GM18526 (cell line): ENCODE measurements around the gene R3HDM1.

Source experiments
- POLR2A ChIP-seq: IDR thresholded peaks from 3 replicates; pipeline ENCODE4 v1.6.1; 2011; ENCODE audit not compliant: insufficient read length; ENCODE audit errors: extremely low read depth

R3HDM1 gene

DNA sequence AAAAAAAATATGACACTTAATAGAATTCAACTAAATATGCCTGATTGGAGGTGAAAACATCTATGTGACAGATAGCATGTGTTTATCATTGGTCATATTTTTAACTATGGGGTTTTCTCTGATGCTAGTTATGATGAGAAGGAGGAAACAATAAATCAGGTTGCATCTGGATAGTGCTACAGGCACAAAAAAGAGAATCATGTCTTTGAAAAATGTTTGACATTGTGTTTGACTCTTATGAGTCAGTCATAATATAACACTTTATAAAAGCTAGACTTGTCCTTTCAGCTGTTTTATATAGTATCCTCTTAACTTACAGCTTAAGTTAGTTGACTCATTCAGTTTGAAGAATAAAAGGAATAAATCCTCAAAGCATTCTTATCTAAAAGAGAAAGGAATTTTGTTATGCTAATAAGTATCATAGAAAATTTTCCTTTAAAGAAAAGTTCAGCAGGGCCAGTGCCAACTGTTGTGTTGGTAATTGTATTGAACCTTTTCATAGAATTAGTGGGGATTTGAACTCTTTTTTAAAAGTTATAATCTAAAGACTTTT is 131.9 kb downstream of the R3HDM1 start:
- TF ChIP-seq POLR2A = no peak

DNA sequence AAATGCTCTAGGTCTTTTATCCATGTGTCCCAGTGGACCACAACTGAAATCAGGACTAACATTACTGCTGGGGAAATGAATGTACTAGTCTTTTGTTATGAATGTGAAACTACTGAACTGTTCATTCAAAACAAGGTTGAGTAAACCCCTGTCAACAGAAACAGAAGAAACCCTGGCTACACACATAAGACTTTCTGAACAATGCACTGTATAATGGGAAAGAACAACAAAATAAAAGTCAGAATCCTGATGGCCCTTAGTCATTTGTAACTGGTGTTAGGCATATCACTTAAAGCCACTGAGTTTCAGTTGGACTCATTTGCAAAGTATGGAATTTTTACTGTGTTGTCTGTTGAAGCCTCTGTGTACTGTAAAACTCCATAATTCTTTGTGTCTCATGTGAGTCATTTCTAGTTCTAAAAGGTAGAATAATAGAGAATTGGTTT is 133.4 kb downstream of the R3HDM1 start:
- no peak for TF ChIP-seq POLR2A

DNA sequence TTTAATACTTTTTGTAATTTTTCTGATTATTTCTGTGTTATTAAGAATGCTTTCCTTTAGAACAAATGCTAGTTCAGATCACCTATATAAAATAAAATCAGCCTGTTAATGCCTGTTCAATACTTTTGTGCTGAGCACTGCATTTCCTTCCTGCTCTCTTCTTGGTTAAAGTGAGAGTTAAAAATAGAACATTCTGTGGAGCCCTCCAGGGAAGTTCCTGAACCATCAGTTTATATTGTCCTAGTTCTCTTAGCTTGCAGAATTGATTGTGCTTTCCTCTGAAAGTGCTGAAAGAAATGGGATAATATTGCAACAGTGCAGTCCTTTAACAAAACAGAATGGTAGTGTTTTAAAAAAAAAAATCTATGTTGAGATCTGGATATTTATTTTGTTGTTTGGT is 135.8 kb downstream of the R3HDM1 start:
- no peak for TF ChIP-seq POLR2A

DNA sequence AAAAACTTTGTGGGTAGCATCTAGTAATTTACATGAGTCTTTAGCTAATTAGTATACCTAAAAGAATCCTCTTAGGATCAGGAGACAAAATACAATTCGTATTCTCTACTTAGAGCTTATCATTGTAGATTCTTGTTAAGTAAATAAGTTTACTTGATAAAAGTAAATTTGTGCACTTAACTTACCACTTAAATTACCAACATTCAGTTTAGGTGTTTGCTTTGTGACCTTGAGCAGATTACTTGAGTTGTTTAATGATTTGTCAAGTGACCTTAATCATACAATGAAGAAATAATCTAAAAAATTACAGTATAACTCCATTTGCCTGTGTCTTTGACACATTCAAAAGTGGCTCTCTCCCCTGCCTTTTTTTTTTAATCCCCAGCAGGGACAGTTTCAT is 143.2 kb downstream of the R3HDM1 start:
- TF ChIP-seq POLR2A = no peak

DNA sequence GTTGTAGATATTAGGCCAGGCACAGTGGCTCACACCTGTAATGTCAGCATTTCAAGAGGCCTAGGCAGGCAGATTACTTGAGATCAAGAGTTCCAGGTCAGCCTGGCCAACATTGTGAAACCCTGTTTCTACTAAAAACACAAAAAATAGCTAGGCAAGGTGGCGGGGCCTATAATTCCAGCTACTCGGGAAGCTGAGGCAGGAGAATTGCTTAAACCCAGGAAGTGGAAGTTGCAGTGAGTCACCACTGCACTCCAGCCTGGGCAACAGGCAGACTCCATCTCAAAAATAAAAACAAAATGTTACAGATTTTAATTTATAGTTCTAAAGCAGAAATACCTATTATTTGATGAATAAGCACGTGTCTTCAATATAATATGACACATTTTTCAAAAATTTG is 144.7 kb downstream of the R3HDM1 start:
- TF ChIP-seq POLR2A = no peak

DNA sequence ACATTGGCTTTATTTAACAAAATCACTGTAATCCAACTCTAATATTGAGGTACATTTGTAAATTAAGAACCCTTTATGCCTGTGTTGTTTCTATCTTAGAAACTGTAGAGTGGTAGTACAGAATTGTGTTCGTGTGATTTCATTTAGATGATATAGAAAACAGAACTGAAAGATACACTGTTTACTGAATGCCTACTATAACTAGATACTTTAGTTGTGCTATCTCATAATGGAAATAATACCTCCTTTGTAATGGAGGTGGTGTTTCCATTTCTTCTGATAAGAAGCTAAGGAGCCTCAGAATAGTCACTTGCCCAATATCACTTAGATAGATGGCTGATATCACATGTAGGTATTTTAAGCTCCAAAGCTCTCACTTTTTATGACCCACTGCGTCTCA is 147.8 kb downstream of the R3HDM1 start:
- TF ChIP-seq POLR2A = no peak

DNA sequence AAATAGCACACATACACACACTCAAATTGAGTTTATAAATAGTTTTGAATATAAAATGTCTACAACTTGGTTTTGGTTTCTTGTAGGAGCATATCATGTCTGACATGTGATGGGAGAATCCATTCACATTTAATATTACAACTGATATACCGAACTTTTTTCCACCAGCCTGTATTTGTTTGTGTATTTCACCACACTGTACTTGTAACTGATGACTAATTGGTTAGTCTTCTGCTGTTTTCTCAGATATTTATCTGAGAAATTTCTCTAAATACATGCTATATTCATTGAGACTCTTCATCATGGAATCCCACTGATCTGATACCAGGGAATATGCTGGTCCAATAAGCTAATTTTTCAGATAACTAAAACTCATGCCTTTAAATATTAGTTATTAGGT is 154.1 kb downstream of the R3HDM1 start:
- no peak for TF ChIP-seq POLR2A

DNA sequence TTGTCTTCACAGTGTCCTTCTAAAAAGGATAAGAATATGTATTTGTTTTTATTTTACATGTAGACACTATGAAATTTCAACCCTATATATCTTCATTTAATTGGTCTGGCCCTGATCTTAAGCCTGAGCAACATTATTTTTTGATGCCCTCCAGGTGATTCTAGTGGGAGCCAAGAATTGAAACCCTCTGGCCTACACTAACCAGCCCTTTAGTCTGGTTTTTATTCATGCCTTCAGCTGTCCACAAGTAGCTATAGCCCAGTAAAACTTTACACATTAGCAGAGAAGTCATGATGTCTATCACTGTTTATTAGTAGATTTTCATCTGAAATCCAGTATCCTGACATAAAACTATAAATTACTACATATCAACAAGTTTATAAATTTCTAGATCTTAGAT is 157.7 kb downstream of the R3HDM1 start:
- TF ChIP-seq POLR2A = no peak

DNA sequence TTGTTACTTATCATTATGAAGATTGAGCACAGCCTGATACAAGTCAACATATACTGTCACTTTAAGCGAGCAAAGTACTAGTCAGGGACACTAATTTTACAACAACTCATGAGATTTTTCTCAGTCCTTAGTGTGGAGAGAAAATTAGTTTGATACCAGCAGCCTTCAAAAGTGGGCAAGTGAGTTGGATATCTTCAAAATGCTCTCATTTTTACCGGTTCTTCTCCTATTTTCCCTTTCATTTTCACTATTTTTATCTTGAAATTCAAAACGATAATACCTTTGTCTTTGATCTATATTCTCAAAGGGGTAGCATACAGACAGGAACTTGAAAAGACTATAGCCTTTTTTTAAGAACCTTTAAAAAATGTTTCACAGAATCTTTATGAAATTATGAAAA is 158.4 kb downstream of the R3HDM1 start:
- TF ChIP-seq POLR2A = no peak

DNA sequence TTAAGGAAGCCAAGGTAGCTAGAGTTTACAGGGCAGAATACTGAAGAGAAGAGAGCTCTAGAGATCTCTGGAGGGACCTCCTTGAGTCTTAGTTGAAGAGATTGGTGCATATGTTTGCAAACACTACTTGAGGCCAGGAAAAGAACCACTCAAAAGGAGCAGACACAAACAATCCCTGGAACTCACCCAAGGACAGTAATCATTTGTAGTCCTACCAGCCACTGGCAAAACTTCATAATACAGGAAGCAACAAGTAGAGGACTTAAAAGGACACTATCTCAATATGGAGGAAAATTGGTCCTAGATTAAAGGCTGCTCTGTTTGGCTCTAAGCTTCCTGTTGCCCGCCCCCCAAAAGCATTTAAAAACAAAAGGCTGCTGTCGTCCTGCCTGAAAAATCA is 163.4 kb downstream of the R3HDM1 start:
- no peak for TF ChIP-seq POLR2A

DNA sequence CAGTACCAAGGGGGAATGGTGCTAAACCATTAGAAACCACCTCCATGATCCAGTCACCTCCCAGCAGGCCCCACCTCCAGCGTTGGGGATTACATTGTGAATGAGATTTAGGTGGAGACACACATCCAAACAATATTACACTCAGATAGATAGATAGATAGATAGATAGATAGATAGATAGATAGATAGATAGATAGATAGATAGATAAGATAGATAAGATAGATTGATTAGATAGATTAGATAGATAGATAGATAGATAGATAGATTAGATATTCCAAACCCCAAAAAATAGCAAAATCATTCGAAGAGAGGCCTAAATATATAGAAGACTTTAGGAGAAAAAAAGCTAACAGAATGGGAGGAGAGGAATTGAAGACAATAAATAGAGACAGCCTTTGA is 167.6 kb downstream of the R3HDM1 start:
- no peak for TF ChIP-seq POLR2A

DNA sequence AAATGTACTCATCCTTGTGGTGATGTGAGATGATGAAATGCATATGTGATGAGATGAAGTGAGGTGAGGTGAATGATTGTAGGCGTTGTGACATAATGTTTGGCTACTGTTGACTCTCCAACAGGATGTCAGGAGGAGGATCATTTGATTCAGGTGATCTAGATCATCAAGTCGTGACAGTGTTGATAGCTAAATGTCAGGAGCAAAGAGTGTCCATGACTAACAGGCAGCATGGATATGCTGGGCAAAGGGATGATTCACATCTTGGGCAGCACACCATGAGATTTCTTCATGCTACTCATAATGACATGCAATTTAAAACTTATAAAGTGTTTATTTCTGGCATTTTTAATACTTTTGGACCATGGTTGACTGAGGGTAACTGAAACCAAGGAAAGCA is 170.2 kb downstream of the R3HDM1 start:
- no peak for TF ChIP-seq POLR2A

DNA sequence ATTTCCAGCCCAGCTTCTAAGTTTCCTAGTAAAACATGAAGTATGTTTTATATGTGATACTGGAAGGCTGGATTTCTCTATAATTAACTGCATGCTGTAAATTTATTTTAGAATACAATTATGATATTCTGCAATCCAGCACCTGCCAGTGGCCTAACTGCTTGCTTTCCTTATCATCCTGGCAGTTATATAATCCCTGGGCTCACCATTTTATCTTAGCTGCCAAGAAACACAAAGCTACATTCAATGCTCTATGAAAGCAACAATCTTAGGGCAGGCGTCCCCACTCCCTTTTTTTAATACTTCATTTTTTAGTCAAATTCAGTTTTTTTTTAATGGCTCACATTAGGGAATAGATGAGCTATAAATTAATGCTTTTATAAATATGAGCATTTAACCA is 172.0 kb downstream of the R3HDM1 start:
- TF ChIP-seq POLR2A = no peak

DNA sequence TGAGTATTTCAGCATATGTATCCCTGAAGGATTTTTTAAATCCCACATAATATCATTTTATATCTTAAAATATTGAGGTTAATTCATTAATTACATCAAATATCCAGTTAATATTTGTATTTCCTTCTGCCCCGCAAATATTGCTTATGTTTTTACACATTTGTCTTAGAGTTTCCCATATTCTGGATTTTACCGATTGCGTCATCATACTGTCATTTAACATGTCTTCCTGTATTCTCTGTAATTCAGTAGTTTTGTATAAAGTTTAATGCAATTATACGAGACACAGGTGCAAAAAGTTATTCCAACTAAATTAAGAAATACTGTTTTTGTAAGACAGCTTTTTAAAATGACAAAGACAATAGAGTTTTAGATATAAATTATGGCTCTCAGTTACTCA is 176.9 kb downstream of the R3HDM1 start:
- no peak for TF ChIP-seq POLR2A

DNA sequence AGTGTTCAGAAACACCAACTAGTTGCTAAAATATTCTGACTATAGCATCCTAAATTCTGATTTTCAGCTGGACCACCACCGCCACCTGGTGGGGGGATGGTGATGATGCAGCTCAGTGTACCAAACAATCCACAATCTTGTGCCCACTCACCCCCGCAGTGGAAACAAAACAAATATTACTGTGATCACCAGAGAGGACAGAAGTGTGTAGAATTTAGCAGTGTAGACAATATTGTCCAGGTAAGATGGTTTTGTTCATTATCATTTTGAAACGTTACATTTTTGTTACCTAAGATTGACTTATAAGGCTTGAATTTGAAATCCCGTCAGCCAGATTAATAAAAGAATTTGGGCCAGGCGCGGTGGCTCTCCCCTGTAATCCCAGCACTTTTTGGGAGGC is 178.7 kb downstream of the R3HDM1 start:
- TF ChIP-seq POLR2A = no peak

DNA sequence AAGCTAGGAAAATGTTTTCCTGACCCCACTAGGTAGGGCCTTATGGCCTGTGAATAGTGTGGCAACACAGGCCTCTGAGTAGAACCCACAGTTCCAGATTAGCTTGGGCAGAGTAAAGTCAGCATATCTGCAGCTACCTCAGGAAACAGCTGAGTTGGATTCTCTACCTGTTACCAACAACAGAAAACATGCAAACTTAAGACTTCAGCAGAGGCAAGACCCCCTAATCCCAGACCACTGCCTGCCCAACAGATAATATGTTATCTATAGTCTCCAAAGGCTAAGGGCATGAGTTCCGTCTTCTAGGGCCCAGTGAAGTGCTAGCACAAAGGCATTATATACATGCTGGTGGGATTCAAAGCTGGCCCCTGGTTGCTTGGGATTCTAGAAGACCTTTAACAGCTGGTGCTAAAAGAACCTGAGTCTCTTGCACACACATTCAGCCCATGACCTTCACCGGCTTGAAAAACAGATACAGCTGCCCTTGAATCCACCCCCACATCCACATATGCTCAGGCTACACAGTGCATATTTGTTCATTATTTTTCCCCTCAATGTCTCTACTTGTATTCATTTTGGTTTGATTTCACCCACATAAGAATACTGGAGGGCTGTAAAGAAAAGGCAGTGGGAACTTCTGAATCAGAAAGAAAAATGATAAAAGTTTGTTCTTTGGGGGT is 196.9 kb downstream of the R3HDM1 start:
- no peak for TF ChIP-seq POLR2A

DNA sequence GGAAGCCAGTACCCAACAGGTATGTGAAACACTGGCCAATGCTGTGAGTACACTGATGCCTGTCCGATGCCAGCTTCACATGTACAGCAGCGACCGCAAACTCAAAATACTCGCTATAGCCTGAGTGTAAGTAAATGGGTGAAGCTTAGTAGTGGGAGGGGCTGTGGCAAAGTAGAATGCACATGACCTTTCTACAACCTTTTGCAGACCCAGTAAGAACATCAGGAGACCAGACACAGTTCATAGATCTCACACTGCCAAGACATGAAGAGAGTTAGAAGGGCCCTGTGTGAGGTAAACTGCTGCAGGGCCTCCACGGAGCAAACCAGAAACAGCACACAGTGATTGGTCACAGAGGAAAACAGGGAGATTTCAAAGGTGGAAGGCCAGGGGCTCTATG is 201.3 kb downstream of the R3HDM1 start:
- TF ChIP-seq POLR2A = no peak
